Lower lobe of right lung (tissue), 2 donors: Measurements from ENCODE around the gene ZFHX3. TPM values are rescaled to one million over a fixed set of nuclear protein-coding genes. Genes with fewer than 3 reads are reported as not detected.

Source experiments
- ATAC-seq, 2 donors: fragments of 200-7000 bp; cut with Tn5 transposase; one replicate each; pipeline ENCODE4 v1.9.1; 2020 to 2022; ENCODE audit warnings: mild to moderate bottlenecking in 2 of 2, moderate library complexity in 2 of 2
- DNase-seq: peaks from one replicate; pipeline ENCODE4 v3.0.0-alpha.2; 2020
- H3K27ac ChIP-seq: fragments of 200-600 bp; one replicate; pipeline ENCODE4 v1.8.0; 2022
- H3K27me3 ChIP-seq: fragments of 200-600 bp; one replicate; pipeline ENCODE4 v1.8.0; 2022; ENCODE audit warnings: low read depth
- H3K36me3 ChIP-seq: fragments of 200-600 bp; one replicate; pipeline ENCODE4 v1.8.0; 2022; ENCODE audit warnings: mild to moderate bottlenecking
- H3K4me1 ChIP-seq: fragments of 200-600 bp; one replicate; pipeline ENCODE4 v1.8.0; 2022
- H3K4me3 ChIP-seq: fragments of 200-600 bp; one replicate; pipeline ENCODE4 v1.8.0; 2022; ENCODE audit warnings: mild to moderate bottlenecking
- H3K9me3 ChIP-seq: fragments of 200-600 bp; one replicate; pipeline ENCODE4 v1.8.0; 2022
- intact Hi-C: fragments of 100-400 bp; cut with DNase I; formaldehyde crosslinking; loops from one replicate; pipeline ENCODE4 v1.11.0; 2022
- total RNA-seq: library from RNA; stranded (reverse); fragmentation: NEBNext Ultra II Directional; extraction: Animal tissue kit (Norgen Biotek cat#: 25700); gene quantifications from one replicate; pipeline ENCODE4 v1.2.1, GENCODE V29; 2021
- TF ChIP-seq, protein P1 (sequence below): fragments of 200-600 bp; IDR thresholded peaks from one replicate; pipeline ENCODE4 v1.8.0; 2022; ENCODE audit warnings: antibody characterized with exemption, mild to moderate bottlenecking
- donor health status: DM: no; HTN: yes; CAD: no; lungs with severe emphysema.

The ZFHX3 gene
- total RNA-seq, 1 donor from 2014 or later: 29.3 TPM

- peaks cover 16% of the 10 kb centered on the region for H3K4me1 ChIP-seq
- no peaks in the 10 kb centered on the region for H3K27me3 ChIP-seq
- intact Hi-C loops: no loop called here
Observed at GRCh38 chr16:72971370-72971769, 76.6 kb downstream of the ZFHX3 start.

DNA sequence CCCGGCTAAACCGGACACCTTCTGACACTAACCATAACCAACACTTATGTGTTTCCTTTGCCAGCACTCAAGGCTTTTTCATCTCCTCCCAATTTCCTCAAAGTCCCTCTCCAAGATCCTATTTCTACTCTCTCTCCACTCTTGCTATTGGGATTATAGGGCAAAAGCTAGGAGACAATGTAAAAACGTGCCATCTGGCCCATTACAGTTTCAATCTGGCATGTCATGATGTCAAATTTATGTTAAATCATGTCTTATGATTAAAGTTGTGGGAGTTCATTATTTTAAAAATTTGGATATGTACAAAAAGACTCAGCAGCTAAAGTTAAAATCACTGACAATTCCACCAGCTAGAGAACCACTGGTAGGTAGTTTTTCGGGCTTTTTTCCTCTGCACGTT is 77.3 kb downstream of the ZFHX3 start:
- Histone ChIP-seq H3K36me3 (no peaks in the 10 kb centered on the region), H3K27ac (no peak overlapping the region), H3K4me1 (peaks cover 9% of the 10 kb centered on the region), H3K4me3 (no peak overlapping the region), H3K9me3 (no peaks in the 10 kb centered on the region), H3K27me3 (no peaks in the 10 kb centered on the region)
- DNase-seq (no peak), ATAC-seq (no peak)
- TF ChIP-seq, protein P1, sequence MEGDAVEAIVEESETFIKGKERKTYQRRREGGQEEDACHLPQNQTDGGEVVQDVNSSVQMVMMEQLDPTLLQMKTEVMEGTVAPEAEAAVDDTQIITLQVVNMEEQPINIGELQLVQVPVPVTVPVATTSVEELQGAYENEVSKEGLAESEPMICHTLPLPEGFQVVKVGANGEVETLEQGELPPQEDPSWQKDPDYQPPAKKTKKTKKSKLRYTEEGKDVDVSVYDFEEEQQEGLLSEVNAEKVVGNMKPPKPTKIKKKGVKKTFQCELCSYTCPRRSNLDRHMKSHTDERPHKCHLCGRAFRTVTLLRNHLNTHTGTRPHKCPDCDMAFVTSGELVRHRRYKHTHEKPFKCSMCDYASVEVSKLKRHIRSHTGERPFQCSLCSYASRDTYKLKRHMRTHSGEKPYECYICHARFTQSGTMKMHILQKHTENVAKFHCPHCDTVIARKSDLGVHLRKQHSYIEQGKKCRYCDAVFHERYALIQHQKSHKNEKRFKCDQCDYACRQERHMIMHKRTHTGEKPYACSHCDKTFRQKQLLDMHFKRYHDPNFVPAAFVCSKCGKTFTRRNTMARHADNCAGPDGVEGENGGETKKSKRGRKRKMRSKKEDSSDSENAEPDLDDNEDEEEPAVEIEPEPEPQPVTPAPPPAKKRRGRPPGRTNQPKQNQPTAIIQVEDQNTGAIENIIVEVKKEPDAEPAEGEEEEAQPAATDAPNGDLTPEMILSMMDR: no peak
- intact Hi-C loops: no loop called here

More at GRCh38 chr16:72971370-72971769, 76.6 kb downstream of the ZFHX3 start:
- no peak overlapping the region for H3K4me3 ChIP-seq
- H3K36me3 ChIP-seq: no peaks in the 10 kb centered on the region
- DNase-seq: no peak
- ATAC-seq: no peak
- no peak overlapping the region for H3K27ac ChIP-seq
- TF ChIP-seq, protein P1: no peak
- H3K9me3 ChIP-seq: no peaks in the 10 kb centered on the region

GRCh38 chr16:72969812-72970211 is 78.1 kb downstream of the ZFHX3 start:
- TF ChIP-seq, protein P1: no peak
- Histone ChIP-seq H3K9me3 (no peaks in the 10 kb centered on the region), H3K36me3 (no peaks in the 10 kb centered on the region), H3K4me3 (no peak overlapping the region), H3K4me1 (peaks cover 6% of the 10 kb centered on the region), H3K27ac (no peak overlapping the region), H3K27me3 (no peaks in the 10 kb centered on the region)
- ATAC-seq (no peak), DNase-seq (no peak)
- intact Hi-C loops: no loop called here

GRCh38 chr16:72969146-72969545 is 78.8 kb downstream of the ZFHX3 start:
- no peak for DNase-seq
- Histone ChIP-seq H3K27ac (no peak overlapping the region), H3K4me3 (no peak overlapping the region), H3K27me3 (no peaks in the 10 kb centered on the region), H3K4me1 (peaks cover 6% of the 10 kb centered on the region), H3K36me3 (no peaks in the 10 kb centered on the region), H3K9me3 (no peaks in the 10 kb centered on the region)
- no peak for ATAC-seq
- TF ChIP-seq, protein P1: no peak
- intact Hi-C loops: no loop called here

GRCh38 chr16:72967941-72968340 is 80.0 kb downstream of the ZFHX3 start:
- H3K4me3 ChIP-seq: no peak overlapping the region
- ATAC-seq (no peak), DNase-seq (no peak)
- H3K27ac ChIP-seq: no peak overlapping the region
- peaks cover 6% of the 10 kb centered on the region for H3K4me1 ChIP-seq
- TF ChIP-seq, protein P1: no peak
- intact Hi-C loops: no loop called here
- H3K9me3 ChIP-seq: no peaks in the 10 kb centered on the region
- no peaks in the 10 kb centered on the region for H3K36me3 ChIP-seq
- H3K27me3 ChIP-seq: no peaks in the 10 kb centered on the region
